K562 (cell line): Measurements from ENCODE around the gene ZCWPW1. TPM values are rescaled to one million over a fixed set of nuclear protein-coding genes. Genes with fewer than 3 reads are reported as not detected.

ENCODE experiments used
- ATAC-seq: fragments of 200-7000 bp; cut with Tn5 transposase; 3 replicates; pipeline ENCODE4 v1.9.1; 2020; ENCODE audit warnings: moderate library complexity
- BruUV-seq: library from RNA; stranded (reverse); fragments of 400-500 nt; replicated peaks from 2 replicates; lab custom pipeline; 2021; lab: Mats Ljungman, UMichigan
- CTCF ChIA-PET: fragments of 300-600 bp; formaldehyde crosslinking; extraction: SDS; loops from one replicate; lab custom pipeline; 2021; ENCODE audit warnings: low intra/inter-chr PET ratio; lab: Yijun Ruan, JAX
- POLR2A ChIA-PET: fragments of 300-600, 350-650 bp; sonication (Branson Sonifier 250); formaldehyde crosslinking; extraction: SDS; loops from one replicate; lab custom pipeline; 2021; ENCODE audit warnings: antibody characterized with exemption, inconsistent platforms; lab: Yijun Ruan, JAX
- DNase-seq, 4 experiments: peaks; one replicate each; pipeline versions ENCODE4 v3.0.0 to v3.0.0-alpha.2; 2011 to 2018; ENCODE audit warnings: low spot score in 3 of 4, mixed read lengths in 3 of 4; ENCODE audit errors: extremely low read depth in 1 of 4
- FAIRE-seq: peaks from 2 replicates; lab custom pipeline; 2011; peaks lifted over from hg19 to GRCh38; lab: Jason Lieb, UNC
- H2AFZ ChIP-seq: 2 replicates; pipeline ENCODE4 v1.6.0; 2011; ENCODE audit warnings: low read depth, low read length, control low read depth, inconsistent platforms
- H3K27ac ChIP-seq: fragments of 200-600 bp; 3 replicates; pipeline ENCODE4 v1.8.0; 2011; ENCODE audit warnings: low read depth, mild to moderate bottlenecking, control low read depth, inconsistent platforms, low read length, moderate library complexity, mixed read lengths; ENCODE audit errors: extremely low read depth
- H3K27me3 ChIP-seq, 2 experiments: fragments of 300-600 bp in 1 of 2; 2 replicates in 1 of 2; 3 replicates in 1 of 2; pipeline versions ENCODE4 v1.6.0 to v1.8.0; 2011; ENCODE audit warnings: inconsistent platforms in 2 of 2, low read length in 2 of 2, mild to moderate bottlenecking in 1 of 2, mixed read lengths in 1 of 2, moderate library complexity in 1 of 2; ENCODE audit not compliant: control insufficient read depth in 2 of 2, insufficient read depth in 2 of 2
- H3K36me3 ChIP-seq: fragments of 300-600 bp; 3 replicates; pipeline ENCODE4 v1.8.0; 2011; ENCODE audit warnings: mild to moderate bottlenecking, low read length, inconsistent platforms; ENCODE audit not compliant: control insufficient read depth, insufficient read depth
- H3K4me1 ChIP-seq, 2 experiments: fragments of 200-600 bp in 1 of 2; replicated peaks in 1 of 2; 2 replicates in 1 of 2; 3 replicates in 1 of 2; pipeline versions ENCODE4 v1.5.1 to v1.8.0; 2011; ENCODE audit warnings: inconsistent platforms in 2 of 2, low read length in 2 of 2, mild to moderate bottlenecking in 1 of 2, mixed read lengths in 1 of 2, moderate library complexity in 1 of 2; ENCODE audit not compliant: control insufficient read depth in 2 of 2, insufficient read depth in 2 of 2
- H3K4me2 ChIP-seq: 2 replicates; pipeline ENCODE4 v1.6.1; 2011; ENCODE audit warnings: low read length, control low read depth, inconsistent platforms, mixed read lengths; ENCODE audit not compliant: insufficient read depth
- H3K4me3 ChIP-seq: fragments of 200-600 bp; sonication (generic), shearing (Covaris generic); 2 replicates; pipeline ENCODE4 v1.5.1; 2016; ENCODE audit warnings: control low read depth, inconsistent platforms
- H3K79me2 ChIP-seq: fragments of 200-600 bp; 3 replicates; pipeline ENCODE4 v1.8.0; 2011; ENCODE audit warnings: low read length, inconsistent platforms; ENCODE audit not compliant: control insufficient read depth, insufficient read depth
- H3K9ac ChIP-seq, 2 experiments: 2 replicates each; pipeline versions ENCODE4 v1.6.0 to v1.6.1; 2011; ENCODE audit warnings: low read depth in 2 of 2, low read length in 2 of 2, control low read depth in 1 of 2, inconsistent platforms in 1 of 2, mild to moderate bottlenecking in 1 of 2, mixed read lengths in 1 of 2; ENCODE audit not compliant: insufficient read depth in 1 of 2
- H3K9me1 ChIP-seq: one replicate; pipeline ENCODE4 v1.6.0; 2011; ENCODE audit warnings: inconsistent platforms, mild to moderate bottlenecking, low read length, moderate library complexity; ENCODE audit not compliant: control insufficient read depth, insufficient read depth
- H3K9me3 ChIP-seq: replicated peaks from 2 replicates; pipeline ENCODE4 v1.5.1; 2011; ENCODE audit warnings: low read depth, low read length, inconsistent platforms; ENCODE audit not compliant: control insufficient read depth, insufficient read depth
- H4K20me1 ChIP-seq: replicated peaks from 2 replicates; pipeline ENCODE4 v1.6.1; 2011; ENCODE audit warnings: low read length, inconsistent platforms, mixed read lengths; ENCODE audit not compliant: control insufficient read depth, insufficient read depth
- CREB3 ChIP-seq: fragments of 450-650 bp; conservative IDR thresholded peaks from 2 replicates; pipeline ENCODE4 v1.6.1; 2016; ENCODE audit warnings: missing genetic modification characterization, low read depth, mild to moderate bottlenecking, missing compliant biosample characterization, moderate library complexity
- FOXP4 ChIP-seq: sonication (generic); formaldehyde crosslinking; IDR thresholded peaks from 2 replicates; pipeline ENCODE4 v1.8.0; 2022; ENCODE audit warnings: mild to moderate bottlenecking, missing genetic modification reagents, borderline replicate concordance
- RFX1 ChIP-seq: fragments of 450-650 bp; IDR thresholded peaks from 2 replicates; pipeline ENCODE4 v1.6.1; 2016; ENCODE audit warnings: mild to moderate bottlenecking, moderate library complexity
- USF1 ChIP-seq: sonication (generic); formaldehyde crosslinking; IDR thresholded peaks from 2 replicates; pipeline ENCODE4 v1.9.0; 2022; ENCODE audit warnings: mild to moderate bottlenecking, missing genetic modification reagents
- WGBS: fragments of 100-300 bp; shearing (Covaris generic); methylation state at CpG from one replicate; pipeline ENCODE4 v1.1.6; 2016; ENCODE audit warnings: low coverage, mixed read lengths; ENCODE audit not compliant: insufficient coverage; ENCODE audit errors: missing lambda C conversion rate; 5-methylcytosine and 5-hydroxymethylcytosine counted together
- in situ Hi-C: fragments of 300-500 bp; cut with MboI; formaldehyde crosslinking; loops from 4 replicates; pipeline ENCODE4 v1.15.0; 2018; ENCODE audit warnings: inconsistent platforms, mixed read lengths
- intact Hi-C: fragments of 100-400 bp; cut with micrococcal nuclease; formaldehyde crosslinking; loops from 2 replicates; pipeline ENCODE4 v1.14.2; 2022
- polyA plus RNA-seq, 8 experiments: library from polyadenylated mRNA; depleted of rRNA in 4 of 8; stranded (reverse) in 5 of 8; unstranded in 3 of 8; fragments of >200 nt; fragmentation: Nextera tagmentation in 2 of 8; fragmentation: Illumina TruSeq in 1 of 8; extraction: Ambion mirVana in 2 of 8; extraction: Trizol in 1 of 8; gene quantifications; 2 replicates each; pipeline versions ENCODE4 v1.2.1 to v1.2.3, GENCODE V29; 2011 to 2014; ENCODE audit warnings: inconsistent platforms in 1 of 8, missing spikeins in 1 of 8
- total RNA-seq, 7 experiments: library from RNA; depleted of rRNA in 6 of 7; stranded (reverse); fragments of >200 nt in 6 of 7; fragmentation: Illumina TruSeq in 2 of 7; extraction: Trizol in 2 of 7; gene quantifications; 2 replicates each; pipeline versions ENCODE4 v1.2.1 to v1.2.3, GENCODE V29; 2011 to 2021; ENCODE audit warnings: low replicate concordance in 1 of 7

ZCWPW1 gene
- total and polyA plus RNA-seq, 9 of the 15 experiments (the other 6 are each of a cell fraction or from before 2014, with no cell fraction given) = 0.18 to 1.7 (median 1.2) TPM

GRCh38 chr7:100465702-100466311 lies 37.3 kb upstream of the ZCWPW1 start (continued):
- TF ChIP-seq RFX1 = no peak

- POLR2A ChIA-PET = interaction anchor here (0.7 to 1.1 kb wide), 4 partner anchors 10 to 121 kb away, joined by 3 read pairs; partner anchors contain the start of genes FBXO24 and LRCH4
- no peak overlapping the region for H3K4me3 ChIP-seq
- CTCF ChIA-PET = interaction anchor here (1.0 to 3.4 kb wide), 2 partner anchors 14 to 94 kb away, joined by 3 to 10 read pairs; no protein-coding TSS in a partner anchor
- peaks cover 8% of the 10 kb centered on the region; the same call in 1 of the 2 replicates for H4K20me1 ChIP-seq
- H3K9ac ChIP-seq = peak overlapping the region in 1 of 2 experiments; percentile 1; a peak in 1 of 4 replicates
- TF ChIP-seq USF1 (CRISPR knock-in tag) = 0 out of 2 replicates have a peak, but pooled peaks have one; percentile 8
- TF ChIP-seq FOXP4 (CRISPR knock-in tag) = no peak
- TF ChIP-seq CREB3 (tag) = no peak
- DNase-seq (no peak), FAIRE-seq (peak; percentile 32), ATAC-seq (no peak)
- peaks cover 30% of the 10 kb centered on the region; the same call in 2 of the 3 replicates for H3K36me3 ChIP-seq
- in situ Hi-C loops (loop anchor here (25.0 kb wide), 1 partner anchor 97 kb away; the partner anchor contains the start of gene SAP25), intact Hi-C loops (loop anchor here (5.0 kb wide), 1 partner anchor 387 kb away; the partner anchor contains the start of gene SLC12A9)
- H3K9me3 ChIP-seq = no peaks in the 10 kb centered on the region
- no peak overlapping the region for H3K4me2 ChIP-seq
- H3K27ac ChIP-seq = no peak overlapping the region
- H3K9me1 ChIP-seq = no peaks in the 10 kb centered on the region
- peaks cover 3% of the 10 kb centered on the region; the same call in 1 of the 3 replicates for H3K79me2 ChIP-seq
- H2AFZ ChIP-seq = no peak overlapping the region
- WGBS = 61% methylated on average over 8 of the region's 8 CpGs
- H3K27me3 ChIP-seq = no peaks in the 10 kb centered on the region
- BruUV-seq = no TSS peak
- H3K4me1 ChIP-seq = peaks cover 0 to 26% of the 10 kb centered on the region in 2 experiments; a peak in 4 of 5 replicates
These were observed 36.8 kb upstream of the ZCWPW1 start for GRCh38 chr7:100465299-100465698.
